Measurements from ENCODE around the gene RPS24. TPM values are rescaled to one million over a fixed set of nuclear protein-coding genes. Genes with fewer than 3 reads are reported as not detected.
A peak's percentile ranks its signal among the peaks of the same experiment; 100 is the strongest.

RPS24 gene
- total RNA-seq (2021; fragmentation: NEBNext Ultra II Directional; extraction: Animal tissue kit (Norgen Biotek cat#: 25700)), result 2,128 and 2,149 TPM in 2 replicates
- 2,240 and 3,943 TPM in 2 replicates for polyA plus RNA-seq (2011; rRNA removed)
- 4,851 TPM for polyA plus RNA-seq (2011; cell fraction: cytosol; rRNA removed)
- 967 TPM for polyA plus RNA-seq (2011; cell fraction: nucleus; rRNA removed)
- 3,399 to 4,766 TPM (median 3,912 TPM) in 4 replicates for polyA plus RNA-seq (2012, experiment 1 of 2)
- polyA plus RNA-seq (2012, experiment 2 of 2), result 2,023 TPM
- 5,721 TPM for polyA plus RNA-seq (2013, experiment 1 of 2)
- 5,662 TPM for polyA plus RNA-seq (2013, experiment 2 of 2)
- polyA minus RNA-seq (2011; rRNA and poly(A)+ RNA removed), result 705 and 1,068 TPM in 2 replicates
- polyA minus RNA-seq (2011; cell fraction: cytosol; rRNA and poly(A)+ RNA removed), result 708 TPM
- 1,078 TPM for polyA minus RNA-seq (2011; cell fraction: nucleus; rRNA and poly(A)+ RNA removed)
- long read RNA-seq, experiment 1, transcript RPS24-214 (5 exons, 634 nt), result major isoform, 573 of 1,339 reads
- long read RNA-seq, experiment 1, transcript RPS24-210 (4 exons, 1,008 nt), result minor isoform, 9 of 1,339 reads
- long read RNA-seq, experiment 1, transcript RPS24-207 (3 exons, 1,104 nt), result minor isoform, 11 of 1,339 reads
- long read RNA-seq, experiment 1, transcript RPS24-219 (6 exons, 684 nt), result minor isoform, 110 of 1,339 reads
- long read RNA-seq, experiment 1, partial matches to known transcripts, result 564 of 1,339 reads
- long read RNA-seq, experiment 1, other reads (novel, unspliced or antisense), result 65 of 1,339 reads
- long read RNA-seq, experiment 2, partial matches to known transcripts, result 0 of 15 reads
- long read RNA-seq, experiment 2, other reads (novel, unspliced or antisense), result 7 of 15 reads

DNA sequence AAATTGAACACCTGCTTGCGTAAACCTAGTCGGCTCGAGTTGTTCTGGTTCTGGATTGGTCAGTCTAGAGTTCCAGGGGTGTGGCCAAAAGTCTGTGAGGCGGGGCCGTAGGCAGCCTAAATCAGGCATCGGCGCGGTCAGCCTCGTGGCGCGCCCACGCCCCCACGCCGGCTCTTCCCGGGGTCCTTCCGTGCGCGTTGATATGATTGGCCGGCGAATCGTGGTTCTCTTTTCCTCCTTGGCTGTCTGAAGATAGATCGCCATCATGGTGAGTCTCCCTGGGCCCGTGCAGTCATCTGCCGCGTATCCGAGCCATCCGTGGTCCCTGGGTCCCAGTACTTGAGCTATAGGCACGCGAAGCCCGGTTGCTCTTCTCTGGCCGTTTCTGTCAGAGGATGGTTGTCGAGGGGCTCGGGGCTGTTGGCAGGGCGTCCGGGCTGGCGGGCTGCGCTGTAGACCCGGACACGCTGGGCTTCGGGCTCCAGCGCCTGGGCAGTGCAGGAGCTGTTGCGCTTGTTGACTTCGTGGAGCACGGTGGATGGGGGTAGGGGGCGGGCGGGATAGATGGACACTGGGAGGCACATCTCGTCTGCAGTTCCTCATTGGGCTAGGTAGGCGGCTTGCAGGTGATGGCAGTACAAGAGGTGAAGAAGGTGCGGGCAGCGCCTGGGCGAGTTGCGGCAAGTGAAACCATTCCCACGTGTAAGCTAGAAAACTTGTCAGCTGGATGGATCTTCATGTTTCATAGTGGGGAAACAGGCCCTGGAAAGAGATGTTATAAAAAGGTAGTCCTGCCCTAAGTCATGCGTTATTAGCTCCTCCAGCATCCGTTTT, at the start of gene RPS24:
Gene RPS24 (plus strand): TSS at position 227 of the 834 bp plus-strand sequence. CDS start 39 bp downstream, at position 266.
- H4K20me1 ChIP-seq (replicated peaks in 1 of 2; ENCODE audit: control insufficient read depth in 1 of 2, insufficient read depth in 2 of 2, low read length in 2 of 2), result peaks cover 18 to 28% of the 10 kb centered on the region in 2 experiments
- DNase-seq (ENCODE audit: low read depth in 1 of 2, low spot score in 2 of 2) (peak; percentile 90 to 93), FAIRE-seq (peak; percentile 77)
- peak within 1 kb of the TSS; percentile 78 to 91 (median 87) for H3K9ac ChIP-seq (replicated peaks in 1 of 4; ENCODE audit: extremely low read depth in 1 of 4, low read depth in 3 of 4, low read length in 3 of 4)
- H4K91ac ChIP-seq (replicated peaks; ENCODE audit: insufficient read length, low read length), result peak within 1 kb of the TSS; percentile 61
- peaks cover 4% of the 10 kb centered on the region; the same call in 1 of the 2 replicates for H3K79me1 ChIP-seq (ENCODE audit: low read depth, low read length)
- peak within 1 kb of the TSS; percentile 98 for H4K8ac ChIP-seq (ENCODE audit: extremely low read depth, insufficient read depth, low read length)
- ChIA-PET CTCF (ENCODE audit: partially characterized antibody) (interaction anchor here (0.6 to 1.4 kb wide), 2 partner anchors 13 to 1358 kb away, joined by 4 to 8 read pairs; no protein-coding TSS in a partner anchor), POLR2A (ENCODE audit: partially characterized antibody) (interaction anchor here (0.6 to 1.5 kb wide), 13 partner anchors 9 to 1246 kb away, joined by 3 to 20 read pairs (median 3); no protein-coding TSS in a partner anchor)
- H2BK15ac ChIP-seq (ENCODE audit: low read length), result no peak within 1 kb of the TSS
- H3K18ac ChIP-seq (ENCODE audit: extremely low read depth, low read length), result peak within 1 kb of the TSS; percentile 96
- no peak within 1 kb of the TSS for H2BK120ac ChIP-seq (replicated peaks; ENCODE audit: low read depth, low read length)
- H4K5ac ChIP-seq (ENCODE audit: insufficient read length, low read depth, low read length), result peak within 1 kb of the TSS; percentile 27
- H3K4ac ChIP-seq (replicated peaks; ENCODE audit: insufficient read length, low read depth, low read length), result peak within 1 kb of the TSS; percentile 87
- H2BK5ac ChIP-seq (ENCODE audit: low read depth, low read length), result peak within 1 kb of the TSS; percentile 94; the same call in 1 of the 2 replicates
- H3K36me3 ChIP-seq (ENCODE audit: control insufficient read depth in 2 of 4, insufficient read depth in 4 of 4, low read length in 3 of 4), result peaks cover 25 to 46% (median 40%) of the 10 kb centered on the region in 4 experiments
- peaks cover 20 to 56% of the 10 kb centered on the region in 2 experiments for H3K79me2 ChIP-seq (ENCODE audit: control insufficient read depth in 1 of 2, insufficient read depth in 2 of 2, low read length in 2 of 2)
- H3K4me3 ChIP-seq (ENCODE audit: extremely low read depth in 1 of 4, insufficient read depth in 2 of 4, low read depth in 3 of 4, low read length in 4 of 4), result peak within 1 kb of the TSS; percentile 83 to 96 (median 93)
- H3K9me3 ChIP-seq (ENCODE audit: insufficient read depth in 2 of 2, low read depth in 1 of 2, low read length in 1 of 2), result no peaks in the 10 kb centered on the region
- 0 out of 2 replicates have a peak within 1 kb of the TSS, but pooled peaks have one; percentile 67 for H2BK20ac ChIP-seq (ENCODE audit: low read length)
- H2AFZ ChIP-seq (ENCODE audit: low read length), result peak within 1 kb of the TSS; percentile 47; the same call in 1 of the 2 replicates
- H3K4me2 ChIP-seq (ENCODE audit: insufficient read depth in 1 of 2, low read depth in 2 of 2, low read length in 2 of 2), result peak within 1 kb of the TSS; percentile 75 to 89
- peak within 1 kb of the TSS; percentile 57; the same call in 1 of the 2 replicates for H2AK5ac ChIP-seq (ENCODE audit: low read depth, low read length)
- no peak within 1 kb of the TSS for H3K23ac ChIP-seq (ENCODE audit: insufficient read length)
- H3K4me1 ChIP-seq (replicated peaks in 1 of 4; ENCODE audit: control insufficient read depth in 3 of 4, insufficient read depth in 4 of 4, low read length in 3 of 4), result peaks cover 13 to 27% (median 21%) of the 10 kb centered on the region in 4 experiments
- H3K56ac ChIP-seq (replicated peaks; ENCODE audit: insufficient read length, low read depth, low read length), result peak within 1 kb of the TSS; percentile 66
- WGBS, 2 experiments (ENCODE audit: extremely low coverage in 1 of 2, insufficient coverage in 1 of 2, insufficient read length in 1 of 2, insufficient replicate concordance in 2 of 2, low coverage in 1 of 2, low lambda C conversion rate in 2 of 2, missing lambda C conversion rate in 1 of 2), result 0% methylated on average over 50 of the region's 55 CpGs; no CpG with 5 or more reads in 1 of the 2 experiments
- peaks cover 14% of the 10 kb centered on the region for H3K23me2 ChIP-seq (ENCODE audit: low read depth, low read length)
- no peaks in the 10 kb centered on the region; a peak in 2 of 7 replicates for H3K27me3 ChIP-seq (replicated peaks in 1 of 4; ENCODE audit: control insufficient read depth in 3 of 4, extremely low read depth in 1 of 4, insufficient read depth in 3 of 4, low read length in 3 of 4)
- H3K27ac ChIP-seq (ENCODE audit: low read depth, low read length), result peak within 1 kb of the TSS; percentile 83; the same call in 1 of the 2 replicates
- 0 out of 2 replicates have a peak within 1 kb of the TSS, but pooled peaks have one; percentile 72 for H2BK12ac ChIP-seq (ENCODE audit: low read depth, low read length)
- no peak within 1 kb of the TSS for H3K14ac ChIP-seq (ENCODE audit: insufficient read length)
- TF ChIP-seq ZNF274 (IDR thresholded peaks at IDR 0.05; ENCODE audit: borderline replicate concordance, extremely low read depth, low read length) (no peak), BACH1 (IDR thresholded peaks at IDR 0.05; ENCODE audit: low read length) (peak; percentile 96), MAFK (IDR thresholded peaks at IDR 0.05; ENCODE audit: low read depth, low read length) (no peak), TBP (IDR thresholded peaks at IDR 0.05; ENCODE audit: low read depth, low read length) (peak; percentile 97)
